HG02885 (cell line): ENCODE data around the gene VKORC1.

ENCODE experiments used
- ATAC-seq: cut with Tn5 transposase; IDR thresholded peaks from one replicate; pipeline ENCODE4 v1.9.1; 2021; ENCODE audit warnings: mild to moderate bottlenecking; ENCODE audit not compliant: unreplicated experiment, poor library complexity

The VKORC1 gene

DNA sequence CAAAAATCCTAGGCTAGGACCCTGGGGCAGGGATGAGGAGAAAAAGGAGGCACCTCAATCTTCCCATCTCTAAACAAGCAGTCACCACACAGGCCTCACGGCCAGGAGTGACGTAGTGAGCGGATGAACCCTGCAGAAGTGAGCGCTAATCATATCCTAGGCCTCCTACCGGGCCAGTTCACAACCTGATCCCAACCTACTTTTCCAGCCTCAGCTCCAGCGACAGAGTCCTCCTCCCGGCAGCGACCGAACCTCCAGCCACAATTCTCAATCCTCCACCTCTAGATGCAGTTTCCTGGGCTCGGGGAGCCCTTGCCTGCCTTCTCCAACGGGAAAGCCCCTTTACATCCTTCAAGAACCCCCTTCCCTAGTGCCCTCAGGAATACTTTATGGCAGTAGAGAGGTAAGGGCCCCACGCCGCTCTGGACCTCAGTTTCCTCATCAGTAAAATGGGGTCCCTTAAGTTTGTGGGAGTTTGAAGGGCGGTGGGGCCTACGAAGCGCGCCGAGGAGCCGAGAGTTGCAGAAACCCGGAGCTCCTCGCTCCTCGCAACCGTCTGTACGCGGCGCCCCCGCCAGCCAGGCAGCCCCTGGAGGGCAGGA, 22.0 kb downstream of the VKORC1 start:
- peak; percentile 5 for ATAC-seq

DNA sequence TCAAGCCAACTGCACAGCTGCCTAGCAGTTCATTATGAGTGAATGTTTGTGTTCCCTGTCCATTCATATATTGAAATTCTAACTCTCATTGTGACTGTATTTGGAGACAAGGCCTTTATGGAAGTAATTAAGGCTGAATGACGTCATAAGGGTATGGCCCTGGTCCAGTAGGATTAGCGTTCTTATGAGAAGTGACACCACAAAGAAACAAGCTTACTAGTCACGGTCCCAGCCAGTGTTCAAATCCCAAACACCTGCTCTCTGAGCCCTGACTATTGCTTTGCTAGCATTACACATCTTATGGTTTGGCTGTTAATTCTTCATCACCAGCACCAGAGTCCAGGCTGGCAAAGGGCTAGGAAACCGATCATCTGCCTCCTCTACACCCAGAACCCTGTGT, 22.7 kb downstream of the VKORC1 start:
- no peak for ATAC-seq

DNA sequence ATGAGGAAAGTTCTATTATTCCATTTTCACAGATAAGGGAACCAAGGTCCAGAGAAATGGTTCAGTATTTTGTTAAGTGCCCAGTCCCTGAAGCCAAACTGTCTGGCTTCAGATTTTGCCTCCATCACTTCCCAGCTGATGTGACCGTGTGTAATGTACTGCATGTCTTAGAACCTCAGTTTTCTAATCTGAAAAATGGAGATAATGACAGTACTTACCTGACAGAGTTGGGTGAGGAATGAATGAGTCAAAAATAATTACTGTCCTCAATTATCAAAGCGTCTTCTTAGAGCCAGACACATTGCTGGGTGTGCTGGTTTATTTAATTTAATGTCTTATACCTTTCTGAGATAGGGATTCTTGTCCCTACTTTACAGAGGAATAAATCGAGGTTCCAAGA, 27.3 kb downstream of the VKORC1 start:
- ATAC-seq: no peak

DNA sequence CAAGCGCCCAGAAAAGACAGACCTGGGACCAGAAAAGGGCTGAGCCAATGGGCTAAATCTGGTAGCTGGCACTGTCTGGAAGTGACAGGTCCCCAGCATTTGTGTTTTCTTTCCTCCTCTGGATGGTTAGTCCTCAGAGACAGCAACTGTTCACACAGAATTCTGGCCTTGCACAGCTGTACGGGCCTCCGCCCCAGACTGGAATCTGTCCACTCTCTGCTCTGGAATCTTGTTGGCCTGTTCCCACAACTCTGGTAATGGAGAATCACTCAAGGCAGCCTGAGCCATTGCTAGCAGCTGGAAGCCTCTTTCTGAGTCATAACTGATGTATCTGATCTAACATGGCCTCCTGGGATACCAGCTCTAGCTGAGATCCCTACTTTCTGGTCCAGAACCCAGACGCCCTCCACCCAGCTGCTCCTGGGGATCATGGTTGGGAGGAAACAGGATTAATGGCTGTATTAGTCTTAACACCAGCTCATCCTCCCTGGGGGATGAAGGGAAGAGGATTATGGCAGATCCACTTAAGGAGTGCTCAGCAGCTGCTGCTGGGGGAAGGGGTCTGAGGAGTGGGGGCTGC, 29.6 kb downstream of the VKORC1 start:
- no peak for ATAC-seq

DNA sequence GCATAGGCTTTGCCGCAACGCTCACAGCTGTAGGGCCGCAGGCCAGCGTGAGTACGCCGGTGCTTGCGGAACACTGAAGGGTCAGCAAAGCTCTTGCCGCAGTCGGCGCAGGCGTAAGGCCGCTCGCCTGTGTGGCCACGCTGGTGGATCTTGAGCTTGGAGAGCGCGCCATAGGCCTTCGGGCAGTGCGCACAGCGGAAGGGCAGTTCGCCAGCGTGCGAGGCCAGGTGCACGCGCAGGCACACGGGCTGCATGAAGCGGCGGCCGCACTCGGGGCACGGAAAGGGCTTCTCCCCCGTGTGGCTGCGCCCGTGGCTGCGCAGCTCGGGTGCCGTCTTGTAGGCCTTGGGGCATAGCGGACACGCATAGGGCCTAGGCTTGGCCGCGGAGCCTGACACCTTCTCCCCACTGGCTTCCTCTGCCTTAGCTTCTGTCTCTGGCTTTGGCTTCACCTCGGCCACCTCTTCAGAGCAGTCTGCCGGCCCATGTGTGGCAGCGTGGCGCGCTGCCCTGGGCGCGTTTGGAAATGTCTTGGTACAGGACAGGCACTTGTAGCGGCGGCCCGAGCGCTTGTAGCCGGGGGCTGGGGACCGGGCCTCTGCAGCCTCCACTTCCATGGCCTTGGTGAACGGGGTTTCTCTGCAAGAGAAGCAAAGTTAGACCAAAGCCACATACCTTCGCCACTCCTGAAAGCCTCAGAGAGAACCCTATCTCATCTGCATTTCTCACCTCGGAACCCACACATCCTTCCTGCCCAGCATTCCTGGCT, 30.6 kb downstream of the VKORC1 start:
- ATAC-seq: no peak

DNA sequence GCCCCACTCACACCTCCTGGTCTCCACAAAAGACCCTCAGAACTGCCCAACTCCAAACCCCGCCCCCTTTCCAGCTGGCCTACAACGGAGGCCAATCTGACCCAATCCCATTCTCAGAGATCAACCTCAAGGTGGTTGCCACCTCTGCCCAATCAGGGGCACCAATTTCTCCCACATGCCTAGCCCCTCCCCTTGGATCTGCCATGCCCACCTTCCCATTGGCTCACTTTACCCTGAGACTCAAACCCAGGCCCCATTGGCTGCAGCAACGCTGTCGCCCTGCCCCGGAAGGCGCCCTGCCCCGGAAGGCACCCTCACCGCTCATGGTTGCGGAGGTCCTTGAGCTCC, 31.1 kb downstream of the VKORC1 start:
- no peak for ATAC-seq

DNA sequence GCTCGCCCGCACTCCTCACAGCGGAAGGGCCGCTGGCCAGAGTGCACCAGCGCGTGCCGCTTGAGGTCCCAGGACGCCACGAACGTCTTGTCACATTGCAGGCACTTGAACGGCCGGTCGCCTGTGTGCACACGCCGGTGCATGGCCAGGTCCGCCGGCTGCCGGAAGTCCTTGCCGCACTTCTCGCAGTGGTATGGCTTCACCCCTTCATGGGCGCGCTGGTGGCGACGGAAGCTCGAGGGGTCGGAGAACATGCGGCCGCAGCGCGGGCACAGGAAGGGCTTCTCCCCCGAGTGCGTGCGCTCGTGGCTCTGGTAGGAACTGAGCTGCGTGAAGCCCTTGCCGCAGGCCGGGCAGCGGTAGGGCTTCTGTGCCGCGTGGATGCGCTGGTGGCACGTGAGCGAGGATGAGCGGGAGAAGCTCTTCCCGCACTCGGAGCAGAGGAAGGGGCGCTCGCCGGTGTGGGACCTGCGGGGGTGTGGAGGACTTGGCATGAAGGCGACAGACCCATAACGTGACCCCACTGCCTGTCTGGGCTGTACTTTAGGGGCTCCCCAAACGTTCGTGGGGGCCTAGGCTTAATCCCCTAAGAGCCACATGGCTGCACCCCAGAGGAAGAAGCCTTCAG, 32.7 kb downstream of the VKORC1 start:
- no peak for ATAC-seq

DNA sequence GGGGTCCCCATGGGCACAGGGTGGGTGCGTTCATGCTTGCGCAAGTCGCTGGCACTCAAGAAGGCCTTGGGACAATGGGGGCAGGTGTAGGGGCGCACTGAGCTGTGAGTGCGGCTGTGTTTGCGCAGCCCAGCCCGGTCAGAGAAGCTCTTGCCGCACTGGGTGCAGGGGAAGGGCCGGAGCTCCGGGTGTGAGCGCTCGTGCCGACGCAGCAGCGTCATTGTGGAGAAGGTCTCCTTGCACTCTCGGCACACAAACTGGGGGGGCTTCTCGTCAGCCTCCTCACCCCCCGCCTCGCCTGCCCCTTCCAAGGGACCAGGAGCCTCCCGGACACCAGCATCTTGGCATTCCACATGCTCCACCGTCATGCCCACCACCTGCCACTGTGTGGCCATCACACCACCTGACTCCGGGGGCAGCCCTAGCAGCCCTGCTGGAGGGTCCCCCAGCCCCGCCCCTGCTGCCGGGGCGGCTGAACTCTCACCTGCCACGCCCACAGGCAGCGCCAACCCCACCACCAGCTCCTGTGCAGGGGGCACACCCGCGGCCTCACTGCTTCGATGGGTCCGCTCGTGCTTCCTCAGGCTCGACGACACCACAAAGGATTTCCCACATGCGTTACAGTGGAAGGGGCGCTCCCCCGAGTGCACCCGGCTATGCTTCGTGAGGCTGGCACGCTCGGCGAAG, 33.3 kb downstream of the VKORC1 start:
- ATAC-seq: no peak

DNA sequence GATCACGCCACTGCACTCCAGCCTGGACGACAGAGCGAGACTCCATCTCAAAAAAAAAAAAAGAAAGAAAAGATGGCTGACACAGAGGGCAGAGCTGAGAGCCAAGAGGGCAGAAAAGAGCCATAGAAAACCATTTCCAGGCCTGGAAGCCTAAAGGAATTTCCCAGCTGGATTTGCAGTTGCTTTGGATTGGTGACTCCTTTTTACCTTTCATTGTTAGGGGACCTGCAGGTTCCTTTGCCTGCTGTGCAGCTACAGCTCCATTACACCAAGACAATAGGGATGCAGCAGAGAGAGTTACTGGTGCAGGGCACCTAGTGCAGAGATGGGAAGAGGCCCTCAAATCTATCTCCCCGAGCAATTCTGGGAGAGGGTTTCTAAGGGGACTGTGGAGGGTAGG, 39.0 kb downstream of the VKORC1 start:
- ATAC-seq: no peak

DNA sequence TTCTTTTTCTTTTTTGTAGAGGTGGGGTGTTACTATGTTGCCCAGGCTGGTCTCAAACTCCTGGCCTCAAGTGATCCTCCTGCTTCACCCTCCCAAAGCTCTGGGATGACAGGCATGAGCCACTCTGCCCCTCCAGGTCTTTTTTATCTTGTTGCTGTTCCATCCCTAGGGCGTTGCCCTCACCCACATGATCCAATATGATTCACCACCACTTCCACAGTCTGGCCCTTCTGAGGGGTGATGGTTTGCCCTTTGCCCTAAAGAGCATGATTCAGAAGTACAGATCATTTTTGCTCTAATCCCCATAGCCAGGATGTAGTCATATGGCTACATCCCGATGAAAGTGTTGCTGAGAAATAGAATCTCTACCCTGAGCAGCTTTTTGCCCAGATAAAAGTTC, 42.5 kb downstream of the VKORC1 start:
- ATAC-seq: no peak

DNA sequence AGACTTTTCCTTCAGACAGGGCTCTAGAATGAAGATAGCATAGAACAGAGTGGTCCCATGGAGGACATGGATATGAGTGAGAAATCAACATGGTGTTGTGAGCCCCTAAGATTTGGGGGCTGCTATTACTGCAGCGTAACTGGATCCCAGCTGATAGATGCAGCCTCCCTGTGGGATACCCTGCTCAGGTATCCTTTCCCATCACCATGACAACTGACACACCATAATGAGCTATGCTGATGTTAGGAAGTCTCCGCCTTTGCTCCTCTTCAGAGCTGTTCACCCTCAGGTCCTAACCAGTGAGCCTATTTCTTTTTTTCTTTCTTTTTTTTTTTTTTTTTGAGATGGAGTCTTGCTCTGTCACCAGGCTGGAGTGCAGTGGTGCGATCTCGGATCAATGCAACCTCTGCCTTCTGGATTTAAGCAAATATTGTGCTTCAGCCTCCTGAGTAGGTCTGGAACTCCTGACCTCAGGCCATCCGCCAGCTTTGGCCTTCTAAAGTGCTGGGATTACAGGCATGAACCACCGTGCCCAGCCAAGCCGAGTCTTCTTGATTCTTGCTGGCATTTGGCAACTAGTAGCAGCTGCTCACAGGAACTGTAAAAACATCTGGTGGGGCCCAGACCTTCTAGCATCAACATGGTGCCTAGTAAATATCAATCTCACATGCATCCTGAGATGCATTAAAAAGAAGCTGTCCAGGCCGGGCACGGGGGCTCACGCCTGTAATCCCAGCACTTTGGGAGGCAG, 44.1 kb downstream of the VKORC1 start:
- ATAC-seq: no peak

DNA sequence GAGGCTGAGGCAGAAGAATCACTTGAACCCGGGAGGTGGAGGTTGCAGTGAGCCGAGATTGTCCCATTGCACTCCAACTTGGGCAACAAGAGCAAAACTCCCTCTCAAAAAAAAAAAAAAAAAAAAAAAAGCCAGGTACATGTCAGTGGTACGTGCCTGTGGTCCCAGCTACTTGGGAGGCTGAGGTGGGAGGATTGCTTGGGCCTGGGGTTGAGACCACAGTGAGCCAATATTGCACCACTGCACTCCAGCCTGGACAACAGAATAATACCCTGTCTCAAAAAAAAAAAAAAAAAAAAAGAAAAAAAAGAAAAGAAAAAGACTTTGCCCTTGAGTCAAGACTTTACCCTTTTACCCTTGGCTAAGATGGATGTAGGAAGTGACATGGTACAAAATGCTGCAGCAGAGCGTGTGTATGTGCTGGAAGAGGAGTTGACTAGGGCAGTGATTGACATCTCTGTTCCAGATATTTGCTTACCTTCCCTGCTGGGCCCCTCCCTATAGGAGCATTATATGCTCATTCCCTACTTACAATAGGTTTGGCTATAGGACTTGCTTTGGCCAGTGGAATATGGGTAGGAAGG, 50.6 kb downstream of the VKORC1 start:
- ATAC-seq: no peak

DNA sequence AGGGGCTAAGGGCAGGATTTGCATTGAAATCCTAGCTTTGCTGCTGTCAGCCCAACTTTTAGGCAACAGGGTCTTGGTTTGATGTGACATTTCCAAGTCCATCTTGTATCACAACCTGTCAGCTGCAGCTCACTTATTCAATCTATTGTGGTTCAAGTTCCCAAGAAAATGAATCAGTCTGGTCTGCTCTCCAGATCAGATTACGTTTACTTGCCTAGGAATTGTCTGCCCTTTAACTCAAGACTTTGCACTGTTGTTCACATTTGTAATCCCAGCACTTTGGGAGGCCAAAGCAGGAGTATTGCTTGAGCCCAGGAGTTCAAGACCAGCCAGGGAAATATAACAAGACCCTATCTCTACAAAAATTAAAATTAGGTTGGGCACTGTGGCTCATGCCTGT, 51.2 kb downstream of the VKORC1 start:
- ATAC-seq: no peak

DNA sequence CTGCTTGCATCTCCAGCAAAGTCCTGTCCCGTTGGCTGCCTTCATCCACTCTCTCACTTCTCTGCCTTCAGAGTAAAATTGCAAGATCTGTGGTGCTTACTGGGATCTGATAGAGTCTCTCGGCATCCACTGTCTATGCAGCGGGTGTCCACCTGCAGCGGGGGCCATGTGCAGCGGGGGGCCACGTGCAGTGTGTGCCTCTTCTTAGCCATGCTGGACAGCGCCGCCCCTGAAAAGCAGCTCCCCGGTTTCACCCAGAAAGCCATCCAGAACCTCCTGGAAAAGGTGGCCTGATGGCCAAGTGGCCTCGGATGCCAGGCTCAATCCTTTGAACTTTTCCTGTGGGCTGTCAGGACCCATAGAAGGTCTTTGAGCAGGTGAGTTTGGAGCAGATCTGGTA, 51.7 kb downstream of the VKORC1 start:
- ATAC-seq: no peak
